Suprapubic skin (tissue), 4 donors: ENCODE data around the gene RHOT2. TPM values are rescaled to one million over a fixed set of nuclear protein-coding genes. Genes with fewer than 3 reads are reported as not detected.

Source experiments
- DNase-seq, 2 donors: peaks; one replicate each; pipeline ENCODE4 v3.0.0-alpha.2; 2019; ENCODE audit warnings: low spot score in 2 of 2
- H3K27ac ChIP-seq: fragments of 200-600 bp; sonication (generic); one replicate; pipeline ENCODE4 v1.5.1; 2019
- H3K27me3 ChIP-seq: fragments of 200-600 bp; sonication (generic); one replicate; pipeline ENCODE4 v1.5.1; 2019
- H3K36me3 ChIP-seq: fragments of 200-600 bp; sonication (generic); one replicate; pipeline ENCODE4 v1.5.1; 2019
- H3K4me1 ChIP-seq: fragments of 200-600 bp; sonication (generic); one replicate; pipeline ENCODE4 v1.5.1; 2019
- H3K4me3 ChIP-seq: fragments of 200-600 bp; sonication (generic); one replicate; pipeline ENCODE4 v1.5.1; 2019; ENCODE audit warnings: mild to moderate bottlenecking
- H3K9me3 ChIP-seq: fragments of 200-600 bp; sonication (generic); one replicate; pipeline ENCODE4 v1.5.1; 2019
- EP300 ChIP-seq: sonication (generic); formaldehyde crosslinking; IDR thresholded peaks from one replicate; pipeline ENCODE4 v1.6.1; 2017; ENCODE audit warnings: antibody characterized with exemption
- POLR2A ChIP-seq, 2 donors: fragments of 450-650 bp; IDR thresholded peaks; one replicate each; pipeline ENCODE4 v1.6.1; 2017; ENCODE audit warnings: antibody characterized with exemption in 2 of 2, mild to moderate bottlenecking in 2 of 2, moderate library complexity in 2 of 2
- POLR2AphosphoS5 ChIP-seq, 3 donors: sonication (generic); formaldehyde crosslinking; IDR thresholded peaks; one replicate each; pipeline ENCODE4 v1.6.1; 2017; ENCODE audit warnings: antibody characterized with exemption in 3 of 3
- WGBS: methylation state at CpG from one replicate; pipeline ENCODE4 v1.1.5; 2018; 5-methylcytosine and 5-hydroxymethylcytosine counted together
- total RNA-seq, 4 donors: library from RNA; depleted of rRNA; stranded (reverse); fragments of >200 nt; gene quantifications; one replicate each; pipeline ENCODE4 v1.1.0, GENCODE V29; 2016
- TF ChIP-seq, protein P1 (sequence below), 2 donors: fragments of 200-600 bp in 1 of 2; fragments of 450-650 bp in 1 of 2; sonication (generic) in 1 of 2; IDR thresholded peaks; one replicate each; pipeline ENCODE4 v1.5.1; 2016 to 2019; ENCODE audit warnings: antibody characterized with exemption in 2 of 2, mild to moderate bottlenecking in 1 of 2, moderate library complexity in 1 of 2

RHOT2 gene
- total RNA-seq, 4 donors from 2014 or later = 66.9 to 156 (median 96.8) TPM

DNA sequence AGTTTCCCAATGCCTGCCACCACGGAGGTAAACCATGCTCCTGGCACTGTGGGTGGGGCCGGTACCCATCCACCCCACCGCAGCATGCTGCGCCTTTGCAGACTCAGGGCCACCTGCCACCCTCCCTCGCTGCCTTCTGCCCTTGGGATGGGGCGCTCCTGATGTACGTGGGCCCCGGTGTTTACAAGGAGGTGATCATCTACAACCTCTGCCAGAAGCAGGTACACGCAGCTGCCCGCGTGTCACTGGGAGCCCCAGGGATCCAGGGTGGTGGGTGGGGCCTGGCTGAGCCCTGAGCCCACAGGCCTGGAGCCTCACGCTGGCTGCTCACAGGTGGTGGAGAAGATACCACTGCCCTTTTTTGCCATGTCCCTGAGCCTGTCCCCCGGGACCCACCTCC lies 1.4 kb upstream of the RHOT2 start:
- TF ChIP-seq POLR2A (IDR thresholded peaks at IDR 0.05) (no peak), POLR2AphosphoS5 (IDR thresholded peaks at IDR 0.05) (no peak), EP300 (no peak)
- TF ChIP-seq, protein P1, sequence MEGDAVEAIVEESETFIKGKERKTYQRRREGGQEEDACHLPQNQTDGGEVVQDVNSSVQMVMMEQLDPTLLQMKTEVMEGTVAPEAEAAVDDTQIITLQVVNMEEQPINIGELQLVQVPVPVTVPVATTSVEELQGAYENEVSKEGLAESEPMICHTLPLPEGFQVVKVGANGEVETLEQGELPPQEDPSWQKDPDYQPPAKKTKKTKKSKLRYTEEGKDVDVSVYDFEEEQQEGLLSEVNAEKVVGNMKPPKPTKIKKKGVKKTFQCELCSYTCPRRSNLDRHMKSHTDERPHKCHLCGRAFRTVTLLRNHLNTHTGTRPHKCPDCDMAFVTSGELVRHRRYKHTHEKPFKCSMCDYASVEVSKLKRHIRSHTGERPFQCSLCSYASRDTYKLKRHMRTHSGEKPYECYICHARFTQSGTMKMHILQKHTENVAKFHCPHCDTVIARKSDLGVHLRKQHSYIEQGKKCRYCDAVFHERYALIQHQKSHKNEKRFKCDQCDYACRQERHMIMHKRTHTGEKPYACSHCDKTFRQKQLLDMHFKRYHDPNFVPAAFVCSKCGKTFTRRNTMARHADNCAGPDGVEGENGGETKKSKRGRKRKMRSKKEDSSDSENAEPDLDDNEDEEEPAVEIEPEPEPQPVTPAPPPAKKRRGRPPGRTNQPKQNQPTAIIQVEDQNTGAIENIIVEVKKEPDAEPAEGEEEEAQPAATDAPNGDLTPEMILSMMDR (IDR thresholded peaks at IDR 0.05) = no peak
- Histone ChIP-seq H3K27ac (no peak overlapping the region), H3K4me1 (peaks cover 27% of the 10 kb centered on the region), H3K27me3 (no peaks in the 10 kb centered on the region), H3K36me3 (peaks cover 27% of the 10 kb centered on the region), H3K9me3 (no peaks in the 10 kb centered on the region), H3K4me3 (no peak overlapping the region)
- WGBS = no CpG with 5 or more reads among the region's 13 CpGs
- DNase-seq = no peak

DNA sequence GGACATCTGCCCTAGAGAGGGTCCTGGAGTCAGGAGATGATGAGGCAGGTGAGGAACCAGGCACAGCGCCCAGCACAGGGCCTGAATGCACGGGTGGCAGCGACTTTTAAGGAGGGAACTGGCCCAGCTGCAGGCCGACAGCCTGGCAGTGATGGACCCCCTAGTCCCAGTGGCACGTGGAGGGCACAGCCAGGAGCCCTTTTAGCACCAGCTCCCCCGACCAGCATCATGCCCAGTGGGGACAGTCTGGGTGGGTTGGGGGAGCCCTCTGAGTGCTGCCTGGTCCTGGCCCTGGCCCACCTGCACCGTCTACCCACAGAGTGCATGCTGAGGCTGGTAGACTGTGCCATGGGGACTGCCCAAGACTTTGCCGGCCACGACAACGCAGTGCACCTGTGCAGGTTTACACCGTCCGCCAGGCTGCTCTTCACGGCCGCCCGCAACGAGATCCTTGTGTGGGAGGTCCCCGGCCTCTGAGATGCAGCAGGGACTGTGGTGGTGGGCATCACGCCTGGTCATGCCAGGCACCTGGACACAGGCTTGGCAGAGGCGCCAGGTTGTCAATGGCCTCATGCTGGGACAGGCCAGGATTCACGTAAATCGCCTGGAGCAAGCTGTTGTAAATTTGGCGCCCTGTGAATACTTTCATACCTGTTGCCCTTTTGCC lies 686 bp upstream of the RHOT2 start:
- Histone ChIP-seq H3K27ac (no peak overlapping the region), H3K27me3 (no peaks in the 10 kb centered on the region), H3K4me1 (peaks cover 27% of the 10 kb centered on the region), H3K36me3 (peaks cover 34% of the 10 kb centered on the region), H3K4me3 (peak overlapping the region; percentile 84), H3K9me3 (no peaks in the 10 kb centered on the region)
- DNase-seq = no peak
- WGBS = 65% methylated on average over 10 of the region's 22 CpGs
- TF ChIP-seq, protein P1 (IDR thresholded peaks at IDR 0.05) = no peak

DNA sequence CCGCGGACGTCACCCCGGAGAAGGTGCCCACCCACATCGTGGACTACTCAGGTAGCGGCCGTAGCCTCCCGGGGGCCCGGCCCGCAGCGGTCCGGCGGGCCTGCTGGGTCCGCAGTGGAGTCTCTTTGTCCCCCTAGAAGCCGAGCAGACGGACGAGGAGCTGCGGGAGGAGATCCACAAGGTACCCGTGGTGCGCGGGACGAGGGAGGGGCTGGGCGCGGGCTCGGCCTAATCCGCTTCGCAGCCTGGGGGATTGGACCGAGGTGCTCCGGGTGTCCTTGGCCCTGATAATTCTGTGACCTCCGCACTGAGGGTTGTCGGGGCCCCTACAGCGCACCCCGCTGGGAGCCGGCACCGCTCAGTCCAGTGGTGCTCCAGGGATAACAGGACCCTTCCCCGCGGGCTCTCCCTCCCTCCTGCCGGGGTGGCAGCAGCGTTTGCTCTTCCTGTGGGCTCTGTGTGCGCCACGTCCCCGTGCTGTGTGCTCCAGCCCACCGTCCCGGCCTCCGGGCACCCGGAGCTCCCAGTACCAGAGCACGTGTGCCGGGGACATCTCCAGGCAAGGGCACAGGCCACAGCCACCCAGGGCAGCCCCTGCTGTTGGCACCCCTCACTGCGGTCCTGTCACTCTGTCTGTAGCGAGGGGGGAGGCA lies 713 bp downstream of the RHOT2 start:
- H3K36me3 ChIP-seq = peaks cover 48% of the 10 kb centered on the region
- TF ChIP-seq POLR2AphosphoS5 (IDR thresholded peaks at IDR 0.05) (no peak), POLR2A (IDR thresholded peaks at IDR 0.05) (no peak), EP300 (no peak)
- TF ChIP-seq, protein P1 (IDR thresholded peaks at IDR 0.05) = no peak
- H3K4me1 ChIP-seq = peaks cover 27% of the 10 kb centered on the region
- no peak for DNase-seq
- no CpG with 5 or more reads among the region's 50 CpGs for WGBS
- peak overlapping the region; percentile 84 for H3K4me3 ChIP-seq
- no peaks in the 10 kb centered on the region for H3K27me3 ChIP-seq
- no peaks in the 10 kb centered on the region for H3K9me3 ChIP-seq
- H3K27ac ChIP-seq = peak overlapping the region; percentile 77

DNA sequence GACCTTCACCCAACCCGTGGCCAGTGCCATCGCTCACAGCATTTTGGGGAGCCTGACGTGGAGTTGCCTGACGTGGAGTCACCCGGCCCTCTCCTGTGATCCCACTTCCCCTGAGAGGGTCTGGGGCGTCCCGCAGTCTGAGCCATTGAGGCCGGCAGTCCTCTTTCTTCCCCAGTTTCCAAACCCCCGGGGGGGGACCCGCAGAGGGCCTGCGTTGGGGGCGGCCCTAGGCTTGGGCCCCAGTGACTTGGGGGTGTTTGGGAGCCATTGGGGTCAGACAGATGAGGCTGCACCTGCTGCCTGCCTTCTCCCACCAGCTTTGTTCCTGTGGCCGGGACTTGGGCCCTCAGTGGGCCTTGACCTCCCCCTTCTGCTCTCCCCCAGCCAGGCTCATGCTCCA lies 1.7 kb downstream of the RHOT2 start:
- no peak overlapping the region for H3K27ac ChIP-seq
- H3K36me3 ChIP-seq = peaks cover 51% of the 10 kb centered on the region
- H3K9me3 ChIP-seq = no peaks in the 10 kb centered on the region
- 84% methylated on average over 6 of the region's 13 CpGs for WGBS
- H3K4me3 ChIP-seq = no peak overlapping the region
- TF ChIP-seq, protein P1 (IDR thresholded peaks at IDR 0.05) = no peak
- TF ChIP-seq POLR2A (IDR thresholded peaks at IDR 0.05) (no peak), EP300 (no peak), POLR2AphosphoS5 (IDR thresholded peaks at IDR 0.05) (no peak)
- H3K4me1 ChIP-seq = peaks cover 27% of the 10 kb centered on the region
- DNase-seq = no peak
- no peaks in the 10 kb centered on the region for H3K27me3 ChIP-seq

DNA sequence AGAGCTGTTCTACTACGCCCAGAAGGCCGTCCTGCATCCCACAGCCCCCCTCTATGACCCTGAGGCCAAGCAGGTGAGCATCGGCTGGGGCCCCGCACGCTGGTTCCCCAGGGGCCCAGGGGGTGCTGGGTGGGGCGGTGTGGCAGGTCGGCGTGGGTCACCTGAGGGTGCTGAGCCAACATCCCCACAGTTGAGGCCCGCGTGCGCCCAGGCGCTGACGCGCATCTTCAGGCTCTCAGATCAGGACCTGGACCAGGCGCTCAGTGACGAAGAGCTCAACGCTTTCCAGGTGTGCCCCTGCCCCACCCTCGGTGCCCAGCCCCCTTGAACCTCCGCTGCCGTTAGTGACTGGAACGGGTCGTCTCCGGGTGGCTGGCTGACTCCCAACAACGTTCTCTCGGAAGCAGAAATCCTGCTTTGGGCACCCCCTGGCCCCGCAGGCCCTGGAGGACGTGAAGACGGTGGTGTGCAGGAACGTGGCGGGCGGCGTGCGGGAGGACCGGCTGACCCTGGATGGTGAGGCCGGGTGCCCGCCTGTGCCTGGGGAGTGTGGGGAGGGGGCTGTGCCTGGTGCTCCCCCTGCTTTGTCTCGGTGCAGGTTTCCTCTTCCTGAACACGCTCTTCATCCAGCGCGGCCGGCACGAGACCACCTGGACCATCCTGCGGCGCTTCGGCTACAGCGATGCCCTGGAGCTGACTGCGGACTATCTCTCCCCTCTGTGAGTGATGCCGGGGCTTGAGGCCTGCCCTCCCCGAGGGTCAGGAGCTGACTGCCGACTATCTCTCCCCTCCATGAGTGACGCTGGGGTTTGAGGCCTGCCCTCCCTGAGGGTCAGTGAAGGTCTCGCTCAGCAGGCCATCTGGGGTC lies 2.8 kb downstream of the RHOT2 start:
- Histone ChIP-seq H3K9me3 (no peaks in the 10 kb centered on the region), H3K4me3 (no peak overlapping the region), H3K36me3 (peaks cover 51% of the 10 kb centered on the region), H3K27ac (no peak overlapping the region), H3K4me1 (peaks cover 36% of the 10 kb centered on the region), H3K27me3 (no peaks in the 10 kb centered on the region)
- no peak for DNase-seq
- TF ChIP-seq, protein P1 (IDR thresholded peaks at IDR 0.05) = no peak
- TF ChIP-seq EP300 (no peak), POLR2A (IDR thresholded peaks at IDR 0.05) (no peak), POLR2AphosphoS5 (IDR thresholded peaks at IDR 0.05) (no peak)
- WGBS = 85% methylated on average over 16 of the region's 52 CpGs
